GM12878 (cell line): ENCODE data around the gene MTR. TPM values are rescaled to one million over a fixed set of nuclear protein-coding genes. Genes with fewer than 3 reads are reported as not detected.

Experiments
- ATAC-seq: fragments of 200-7000 bp; cut with Tn5 transposase; 3 replicates; pipeline ENCODE4 v1.9.1; 2020; ENCODE audit warnings: mild to moderate bottlenecking, moderate library complexity
- BruUV-seq: library from RNA; stranded (reverse); fragments of 400-500 nt; replicated peaks from 2 replicates; lab custom pipeline; 2021; lab: Mats Ljungman, UMichigan
- CTCF ChIA-PET: fragments of 300-600 bp; sonication (Branson Sonifier 250); formaldehyde crosslinking; extraction: SDS; loops from one replicate; lab custom pipeline; 2021; ENCODE audit warnings: inconsistent platforms; lab: Yijun Ruan, JAX
- POLR2A ChIA-PET: fragments of 350-600 bp; formaldehyde crosslinking; extraction: SDS; loops from one replicate; lab custom pipeline; 2021; ENCODE audit warnings: inconsistent platforms; lab: Charles Lee
- RAD21 ChIA-PET: fragments of 300-600 bp; sonication (Branson Sonifier 250); formaldehyde crosslinking; loops from one replicate; lab custom pipeline; 2023; ENCODE audit warnings: antibody characterized with exemption; ENCODE audit not compliant: unreplicated experiment; lab: Charles Lee
- SMC1A ChIA-PET: fragments of 300-600 bp; sonication (Branson Sonifier 250); formaldehyde crosslinking; loops from one replicate; lab custom pipeline; 2023; ENCODE audit not compliant: unreplicated experiment, uncharacterized antibody; lab: Charles Lee
- DNase-seq: peaks from one replicate; pipeline ENCODE4 v3.0.0-alpha.2; 2011; ENCODE audit warnings: low read depth, low spot score
- FAIRE-seq: peaks from 3 replicates; lab custom pipeline; 2011; peaks lifted over from hg19 to GRCh38; lab: Jason Lieb, UNC
- H2AFZ ChIP-seq: 2 replicates; pipeline ENCODE4 v1.6.0; 2011; ENCODE audit warnings: low read depth, low read length, control low read depth; ENCODE audit not compliant: control insufficient read depth
- H3K27ac ChIP-seq: 2 replicates; pipeline ENCODE4 v1.5.1; 2011; ENCODE audit warnings: control low read depth; ENCODE audit not compliant: control insufficient read depth, insufficient read depth
- H3K27me3 ChIP-seq, 2 experiments: replicated peaks in 1 of 2; 2 replicates each; pipeline versions ENCODE4 v1.6.0 to v1.6.1; 2011; ENCODE audit warnings: low read length in 1 of 2; ENCODE audit not compliant: control insufficient read depth in 2 of 2, insufficient read depth in 2 of 2
- H3K36me3 ChIP-seq, 2 experiments: 2 replicates each; pipeline ENCODE4 v1.5.1; 2011; ENCODE audit warnings: low read length in 1 of 2; ENCODE audit not compliant: control insufficient read depth in 2 of 2, insufficient read depth in 2 of 2
- H3K4me1 ChIP-seq: 2 replicates; pipeline ENCODE4 v1.6.1; 2011; ENCODE audit warnings: mild to moderate bottlenecking, low read length, moderate library complexity, mixed read lengths; ENCODE audit not compliant: control insufficient read depth, insufficient read depth
- H3K4me2 ChIP-seq: 2 replicates; pipeline ENCODE4 v1.6.0; 2011; ENCODE audit warnings: control low read depth; ENCODE audit not compliant: control insufficient read depth, insufficient read depth
- H3K4me3 ChIP-seq: fragments of 200-600 bp; sonication (generic); 2 replicates; pipeline ENCODE4 v1.5.1; 2016
- H3K79me2 ChIP-seq: 2 replicates; pipeline ENCODE4 v1.6.0; 2011; ENCODE audit warnings: low read length; ENCODE audit not compliant: control insufficient read depth, insufficient read depth
- H3K9ac ChIP-seq: 2 replicates; pipeline ENCODE4 v1.8.0; 2011; ENCODE audit warnings: low read length, control low read depth, mixed read lengths; ENCODE audit not compliant: control insufficient read depth, insufficient read depth
- H3K9me3 ChIP-seq: replicated peaks from 3 replicates; pipeline ENCODE4 v1.5.1; 2011; ENCODE audit warnings: mild to moderate bottlenecking, low read length; ENCODE audit not compliant: control insufficient read depth, insufficient read depth
- H4K20me1 ChIP-seq: 2 replicates; pipeline ENCODE4 v1.6.0; 2011; ENCODE audit not compliant: control insufficient read depth, insufficient read depth
- ATF3 ChIP-seq: IDR thresholded peaks from 2 replicates; pipeline ENCODE4 v1.6.1; 2011; ENCODE audit warnings: low read depth, mild to moderate bottlenecking, low read length, moderate library complexity, borderline replicate concordance; ENCODE audit errors: extremely low read depth
- ETV6 ChIP-seq, 2 experiments: fragments of 450-650 bp in 1 of 2; IDR thresholded peaks in 1 of 2; conservative IDR thresholded peaks in 1 of 2; 2 replicates each; pipeline ENCODE4 v1.6.1; 2014; ENCODE audit warnings: antibody characterized with exemption in 1 of 2, borderline replicate concordance in 1 of 2, low read depth in 1 of 2, mild to moderate bottlenecking in 1 of 2, moderate library complexity in 1 of 2
- EZH2 ChIP-seq: IDR thresholded peaks from 2 replicates; pipeline ENCODE4 v1.6.1; 2012; ENCODE audit warnings: low read depth, mild to moderate bottlenecking, control low read depth, inconsistent platforms, low read length, borderline replicate concordance; ENCODE audit not compliant: control insufficient read depth
- FOXM1 ChIP-seq: IDR thresholded peaks from 2 replicates; pipeline ENCODE4 v1.6.1; 2012; ENCODE audit warnings: low read depth, mild to moderate bottlenecking, inconsistent platforms, low read length, moderate library complexity
- HCFC1 ChIP-seq: fragments of 150-350 bp; IDR thresholded peaks from 2 replicates; pipeline ENCODE4 v1.6.1; 2014; ENCODE audit warnings: low read length
- IRF3 ChIP-seq: fragments of 450-650 bp; IDR thresholded peaks from 2 replicates; pipeline ENCODE4 v1.6.1; 2014; ENCODE audit warnings: mild to moderate bottlenecking
- NR2C1 ChIP-seq: fragments of 450-650 bp; IDR thresholded peaks from 2 replicates; pipeline ENCODE4 v1.6.1; 2017; ENCODE audit warnings: antibody characterized with exemption, mild to moderate bottlenecking, moderate library complexity
- SIX5 ChIP-seq: IDR thresholded peaks from 2 replicates; pipeline ENCODE4 v1.6.1; 2011; ENCODE audit warnings: mild to moderate bottlenecking, low read depth, low read length, moderate library complexity; ENCODE audit not compliant: severe bottlenecking
- SKIL ChIP-seq: fragments of 450-650 bp; IDR thresholded peaks from 2 replicates; pipeline ENCODE4 v1.6.1; 2017; ENCODE audit warnings: mild to moderate bottlenecking, low read depth, inconsistent platforms; ENCODE audit not compliant: poor library complexity, severe bottlenecking
- SP1 ChIP-seq: IDR thresholded peaks from one replicate; pipeline ENCODE4 v1.6.1; 2011; ENCODE audit warnings: low read depth, low read length
- SRF ChIP-seq, 2 experiments: IDR thresholded peaks; 2 replicates each; pipeline ENCODE4 v1.6.1; 2011; ENCODE audit warnings: low read depth in 2 of 2, low read length in 2 of 2, mild to moderate bottlenecking in 1 of 2, moderate library complexity in 1 of 2
- ZNF207 ChIP-seq: fragments of 450-650 bp; IDR thresholded peaks from 2 replicates; pipeline ENCODE4 v1.6.1; 2014; ENCODE audit warnings: antibody characterized with exemption, mild to moderate bottlenecking, borderline replicate concordance
- ZNF384 ChIP-seq: IDR thresholded peaks from 2 replicates; pipeline ENCODE4 v1.6.1; 2012; ENCODE audit warnings: low read depth, mild to moderate bottlenecking, low read length, improper control_type of control experiment, borderline replicate concordance
- WGBS: methylation state at CpG from one replicate; pipeline ENCODE4 v1.1.6; 2016; ENCODE audit warnings: low lambda C conversion rate; ENCODE audit not compliant: insufficient replicate concordance, insufficient coverage; ENCODE audit errors: missing lambda C conversion rate; 5-methylcytosine and 5-hydroxymethylcytosine counted together
- in situ Hi-C: fragments of 300-500 bp; cut with MboI; formaldehyde crosslinking; loops from 9 replicates; pipeline ENCODE4 v1.14.3; 2018; ENCODE audit warnings: mixed read lengths
- intact Hi-C: fragments of 100-400 bp; cut with micrococcal nuclease; formaldehyde crosslinking; loops from one replicate; pipeline ENCODE4 v1.14.2; 2022; ENCODE audit not compliant: unreplicated experiment
- polyA plus RNA-seq, 11 experiments: library from polyadenylated mRNA; depleted of rRNA in 4 of 11; unstranded in 6 of 11; stranded (reverse) in 5 of 11; fragments of >200 nt; fragmentation: Nextera tagmentation in 4 of 11; fragmentation: Illumina TruSeq in 1 of 11; extraction: Ambion mirVana in 4 of 11; extraction: Trizol in 1 of 11; gene quantifications; 1 replicate in 1 of 11; 2 replicates in 10 of 11; pipeline versions ENCODE4 v1.2.1 to v1.2.3, GENCODE V29; 2011 to 2016; ENCODE audit warnings: inconsistent platforms in 2 of 11, missing spikeins in 2 of 11, low read depth in 1 of 11
- total RNA-seq, 4 experiments: library from RNA; depleted of rRNA in 3 of 4; stranded (reverse); fragments of >200 nt in 3 of 4; fragmentation: Illumina TruSeq in 1 of 4; extraction: Trizol in 1 of 4; gene quantifications; 2 replicates each; pipeline versions ENCODE4 v1.2.1 to v1.2.3, GENCODE V29; 2013 to 2021

Gene MTR
- total and polyA plus RNA-seq, 10 of the 15 experiments (the other 5 are each of a cell fraction or from before 2014, with no cell fraction given): 2.4 to 38.7 (median 16.5) TPM

GRCh38 chr1:236896716-236897115 is 101.6 kb downstream of the MTR start (continued):
- TF ChIP-seq SKIL: no peak
- no peak for TF ChIP-seq SRF (IDR thresholded peaks at IDR 0.05; ENCODE audit: low read depth in 2 of 2, low read length in 2 of 2)
- TF ChIP-seq EZH2: no peak
- TF ChIP-seq ETV6 (conservative IDR thresholded peaks at IDR 0.05 in 1 of 2, IDR thresholded peaks at IDR 0.05 in 1 of 2; ENCODE audit: borderline replicate concordance in 1 of 2, low read depth in 1 of 2): no peak
- TF ChIP-seq IRF3: no peak
- TF ChIP-seq FOXM1: no peak
- no peak for TF ChIP-seq NR2C1

- Histone ChIP-seq H4K20me1 (no peaks in the 10 kb centered on the region), H3K27ac (no peak overlapping the region), H3K4me2 (no peak overlapping the region), H3K9ac (no peak overlapping the region), H3K4me1 (no peaks in the 10 kb centered on the region), H3K4me3 (no peak overlapping the region), H2AFZ (no peak overlapping the region), H3K27me3 (no peaks in the 10 kb centered on the region), H3K36me3 (peaks cover 0 to 5% of the 10 kb centered on the region in 2 experiments; a peak in 1 of 4 replicates), H3K9me3 (no peaks in the 10 kb centered on the region), H3K79me2 (no peaks in the 10 kb centered on the region)
- no peak for ATAC-seq
- in situ Hi-C loops: no loop called here
- TF ChIP-seq HCFC1: no peak
- no peak for TF ChIP-seq ZNF207
- TF ChIP-seq ATF3: no peak
- TF ChIP-seq ZNF384: no peak
- no peak for TF ChIP-seq IRF3
- TF ChIP-seq SIX5: no peak
- no peak for TF ChIP-seq SP1
- intact Hi-C loops: no loop called here
- ChIA-PET POLR2A (no interaction called here), CTCF (no interaction called here), SMC1A (no interaction called here), RAD21 (no interaction called here)
- no TSS peak for BruUV-seq
- no peak for DNase-seq
- 88% methylated on average over 5 of the region's 5 CpGs for WGBS
- FAIRE-seq: no peak
These were observed 110.0 kb downstream of the MTR start for GRCh38 chr1:236904892-236905741.
